ENCODE measurements around the gene TTN. TPM values are rescaled to one million over a fixed set of nuclear protein-coding genes. Genes with fewer than 3 reads are reported as not detected.

TTN gene
- total RNA-seq, 2 experiments from 2014 or later = 0.02 to 0.19 TPM

DNA sequence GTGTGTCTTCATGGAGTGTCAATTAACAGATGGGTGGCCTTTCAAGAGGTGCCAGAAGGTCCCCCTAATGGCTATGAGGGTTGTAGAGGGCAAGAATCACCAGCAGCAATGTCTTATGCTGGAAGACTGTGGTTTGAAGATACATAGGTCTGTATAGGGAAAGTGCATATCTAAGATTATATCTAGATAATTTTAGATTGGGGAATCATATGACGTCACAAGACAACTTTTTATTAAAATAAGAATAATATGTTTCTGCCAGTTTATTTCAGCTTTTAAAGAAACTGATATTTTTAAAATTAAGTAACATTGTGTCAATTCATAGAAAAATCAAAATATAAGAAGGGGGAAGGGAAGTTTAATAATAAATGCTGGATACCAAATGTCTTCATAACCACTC lies 162.3 kb downstream of the TTN start:
- no TSS peak for BruUV-seq (replicated peaks)
- no peak overlapping the region for H3K4me2 ChIP-seq (ENCODE audit: low read length)
- H3K4me3 ChIP-seq (ENCODE audit: low read depth, low read length, poor library complexity, severe bottlenecking) = no peak overlapping the region
- no peaks in the 10 kb centered on the region for H3K9me3 ChIP-seq (ENCODE audit: low read length)
- H3K36me3 ChIP-seq (ENCODE audit: insufficient read depth, low read length) = no peaks in the 10 kb centered on the region
- H3K27ac ChIP-seq (ENCODE audit: low read depth, low read length, poor library complexity, severe bottlenecking) = no peak overlapping the region
- intact Hi-C loops (cut with micrococcal nuclease; ENCODE audit: unreplicated experiment) = no loop called here
- H2AFZ ChIP-seq (ENCODE audit: low read length) = no peak overlapping the region
- DNase-seq (ENCODE audit: low spot score) = no peak
- no peaks in the 10 kb centered on the region for H3K4me1 ChIP-seq (ENCODE audit: insufficient read depth, low read length, poor library complexity, severe bottlenecking)
- POLR2A ChIA-PET = interaction anchor here (0.7 kb wide), 1 partner anchor 15 kb away, joined by 3 read pairs; no protein-coding TSS in a partner anchor
- H3K79me2 ChIP-seq (ENCODE audit: insufficient read depth, low read depth, low read length) = no peaks in the 10 kb centered on the region
- TF ChIP-seq EZH2phosphoT487 (IDR thresholded peaks at IDR 0.05; ENCODE audit: borderline replicate concordance, low read depth, low read length) = no peak
- TF ChIP-seq, protein P1, sequence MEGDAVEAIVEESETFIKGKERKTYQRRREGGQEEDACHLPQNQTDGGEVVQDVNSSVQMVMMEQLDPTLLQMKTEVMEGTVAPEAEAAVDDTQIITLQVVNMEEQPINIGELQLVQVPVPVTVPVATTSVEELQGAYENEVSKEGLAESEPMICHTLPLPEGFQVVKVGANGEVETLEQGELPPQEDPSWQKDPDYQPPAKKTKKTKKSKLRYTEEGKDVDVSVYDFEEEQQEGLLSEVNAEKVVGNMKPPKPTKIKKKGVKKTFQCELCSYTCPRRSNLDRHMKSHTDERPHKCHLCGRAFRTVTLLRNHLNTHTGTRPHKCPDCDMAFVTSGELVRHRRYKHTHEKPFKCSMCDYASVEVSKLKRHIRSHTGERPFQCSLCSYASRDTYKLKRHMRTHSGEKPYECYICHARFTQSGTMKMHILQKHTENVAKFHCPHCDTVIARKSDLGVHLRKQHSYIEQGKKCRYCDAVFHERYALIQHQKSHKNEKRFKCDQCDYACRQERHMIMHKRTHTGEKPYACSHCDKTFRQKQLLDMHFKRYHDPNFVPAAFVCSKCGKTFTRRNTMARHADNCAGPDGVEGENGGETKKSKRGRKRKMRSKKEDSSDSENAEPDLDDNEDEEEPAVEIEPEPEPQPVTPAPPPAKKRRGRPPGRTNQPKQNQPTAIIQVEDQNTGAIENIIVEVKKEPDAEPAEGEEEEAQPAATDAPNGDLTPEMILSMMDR (conservative IDR thresholded peaks at IDR 0.05; ENCODE audit: low read length) = no peak
- CTCF ChIA-PET (ENCODE audit: unreplicated experiment) = no interaction called here
- no peaks in the 10 kb centered on the region for H3K9me2 ChIP-seq (ENCODE audit: insufficient read depth, low read length)
- no peaks in the 10 kb centered on the region for H4K20me1 ChIP-seq (ENCODE audit: insufficient read depth, low read length)

DNA sequence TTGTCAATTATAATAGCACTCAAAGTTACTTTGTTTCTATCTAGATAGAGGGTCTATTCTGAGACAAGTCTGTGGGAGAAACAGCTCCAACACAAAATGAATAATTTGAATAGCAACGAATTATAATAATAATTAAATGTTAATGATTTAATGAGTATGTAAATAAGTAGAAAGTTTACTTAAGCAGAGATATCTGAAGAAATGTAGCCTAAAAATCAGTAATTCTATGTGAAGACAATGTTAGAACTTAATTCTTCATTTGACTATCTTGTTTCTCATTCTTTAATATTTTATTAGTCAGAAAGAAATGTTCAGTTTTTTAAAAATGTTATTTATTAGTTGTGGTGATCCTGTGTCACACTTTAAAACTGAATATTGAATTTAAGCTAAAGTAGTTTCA lies 165.7 kb downstream of the TTN start:
- TF ChIP-seq EZH2phosphoT487 (IDR thresholded peaks at IDR 0.05; ENCODE audit: borderline replicate concordance, low read depth, low read length) = no peak
- TF ChIP-seq, protein P1 (conservative IDR thresholded peaks at IDR 0.05; ENCODE audit: low read length) = no peak
- H3K4me3 ChIP-seq (ENCODE audit: low read depth, low read length, poor library complexity, severe bottlenecking) = no peak overlapping the region
- H3K79me2 ChIP-seq (ENCODE audit: insufficient read depth, low read depth, low read length) = no peaks in the 10 kb centered on the region
- H3K27ac ChIP-seq (ENCODE audit: low read depth, low read length, poor library complexity, severe bottlenecking) = no peak overlapping the region
- H4K20me1 ChIP-seq (ENCODE audit: insufficient read depth, low read length) = no peaks in the 10 kb centered on the region
- CTCF ChIA-PET (ENCODE audit: unreplicated experiment) = no interaction called here
- H2AFZ ChIP-seq (ENCODE audit: low read length) = no peak overlapping the region
- no peaks in the 10 kb centered on the region for H3K9me2 ChIP-seq (ENCODE audit: insufficient read depth, low read length)
- POLR2A ChIA-PET = no interaction called here
- H3K36me3 ChIP-seq (ENCODE audit: insufficient read depth, low read length) = no peaks in the 10 kb centered on the region
- no peak overlapping the region for H3K4me2 ChIP-seq (ENCODE audit: low read length)
- intact Hi-C loops (cut with micrococcal nuclease; ENCODE audit: unreplicated experiment) = no loop called here
- no peak for DNase-seq (ENCODE audit: low spot score)
- no peaks in the 10 kb centered on the region for H3K4me1 ChIP-seq (ENCODE audit: insufficient read depth, low read length, poor library complexity, severe bottlenecking)
- H3K9me3 ChIP-seq (ENCODE audit: low read length) = no peaks in the 10 kb centered on the region
- no TSS peak for BruUV-seq (replicated peaks)

DNA sequence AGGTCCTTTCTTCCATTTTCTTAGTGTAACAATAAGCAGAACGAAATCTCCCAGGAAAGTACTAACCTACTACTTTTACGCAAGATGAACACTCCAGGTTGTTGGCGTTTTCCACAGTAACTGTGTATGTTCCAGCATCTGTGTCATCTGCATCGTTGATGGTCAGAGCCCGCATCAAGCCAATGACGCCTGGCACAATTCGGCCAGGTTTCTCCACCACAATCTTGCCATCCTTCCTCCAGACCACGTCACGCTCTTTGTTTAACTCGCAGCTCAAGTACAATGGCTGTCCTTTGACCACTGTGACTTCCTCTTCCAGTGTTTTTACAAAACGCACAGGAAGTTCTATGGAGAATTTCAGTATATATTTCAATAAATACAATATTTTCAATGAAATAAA lies 171.3 kb downstream of the TTN start:
- ChIA-PET CTCF (ENCODE audit: unreplicated experiment) (no interaction called here), POLR2A (no interaction called here)
- Histone ChIP-seq H2AFZ (ENCODE audit: low read length) (no peak overlapping the region), H3K9me2 (ENCODE audit: insufficient read depth, low read length) (no peaks in the 10 kb centered on the region), H3K4me2 (ENCODE audit: low read length) (no peak overlapping the region), H3K36me3 (ENCODE audit: insufficient read depth, low read length) (no peaks in the 10 kb centered on the region), H4K20me1 (ENCODE audit: insufficient read depth, low read length) (no peaks in the 10 kb centered on the region), H3K79me2 (ENCODE audit: insufficient read depth, low read depth, low read length) (no peaks in the 10 kb centered on the region), H3K9me3 (ENCODE audit: low read length) (no peaks in the 10 kb centered on the region), H3K4me1 (ENCODE audit: insufficient read depth, low read length, poor library complexity, severe bottlenecking) (no peaks in the 10 kb centered on the region), H3K27ac (ENCODE audit: low read depth, low read length, poor library complexity, severe bottlenecking) (no peak overlapping the region), H3K4me3 (ENCODE audit: low read depth, low read length, poor library complexity, severe bottlenecking) (no peak overlapping the region)
- no peak for DNase-seq (ENCODE audit: low spot score)
- BruUV-seq (replicated peaks) = no TSS peak
- intact Hi-C loops (cut with micrococcal nuclease; ENCODE audit: unreplicated experiment) = no loop called here
- TF ChIP-seq, protein P1 (conservative IDR thresholded peaks at IDR 0.05; ENCODE audit: low read length) = no peak
- TF ChIP-seq EZH2phosphoT487 (IDR thresholded peaks at IDR 0.05; ENCODE audit: borderline replicate concordance, low read depth, low read length) = no peak
